NAMALWA (cell line): ENCODE measurements around the gene KDELR3.

Experiments used
- DNase-seq: peaks from one replicate; pipeline ENCODE4 v3.0.0-alpha.2; 2015; ENCODE audit warnings: low spot score

The KDELR3 gene

GRCh38 chr22:38484244-38484643, 16.3 kb downstream of the KDELR3 start:
- DNase-seq = no peak

GRCh38 chr22:38485783-38486182, 17.9 kb downstream of the KDELR3 start:
- no peak for DNase-seq

- DNase-seq = no peak
These were observed 20.1 kb downstream of the KDELR3 start for GRCh38 chr22:38487946-38488345.

- no peak for DNase-seq
These were observed 21.2 kb downstream of the KDELR3 start for GRCh38 chr22:38489142-38489541.

GRCh38 chr22:38489561-38490145, 21.8 kb downstream of the KDELR3 start:
- no peak for DNase-seq

GRCh38 chr22:38490475-38490874, 22.6 kb downstream of the KDELR3 start:
- DNase-seq = no peak

GRCh38 chr22:38490915-38491314, 23.0 kb downstream of the KDELR3 start:
- no peak for DNase-seq

- no peak for DNase-seq
These were observed 23.9 kb downstream of the KDELR3 start for GRCh38 chr22:38491707-38492348.

- no peak for DNase-seq
These were observed 26.6 kb downstream of the KDELR3 start for GRCh38 chr22:38494498-38494897.

GRCh38 chr22:38494939-38495338, 27.0 kb downstream of the KDELR3 start:
- DNase-seq = no peak

GRCh38 chr22:38497869-38498268, 30.0 kb downstream of the KDELR3 start:
- no peak for DNase-seq

GRCh38 chr22:38501797-38502672, 34.1 kb downstream of the KDELR3 start:
- no peak for DNase-seq

GRCh38 chr22:38503021-38503420, 35.1 kb downstream of the KDELR3 start:
- no peak for DNase-seq

GRCh38 chr22:38504731-38505540, 37.0 kb downstream of the KDELR3 start:
- DNase-seq = peak; percentile 72

- peak; percentile 67 for DNase-seq
These were observed 37.7 kb downstream of the KDELR3 start for GRCh38 chr22:38505541-38506117.

GRCh38 chr22:38506118-38506962, 38.4 kb downstream of the KDELR3 start, which contains the start of gene DDX17:
Gene DDX17, minus strand, starts transcription at chr22:38506311.
- DNase-seq = peak; percentile 99

GRCh38 chr22:38510416-38510970, 42.6 kb downstream of the KDELR3 start:
- no peak for DNase-seq

GRCh38 chr22:38513063-38513462, 45.2 kb downstream of the KDELR3 start:
- peak; percentile 75 for DNase-seq

- DNase-seq = no peak
These were observed 50.7 kb downstream of the KDELR3 start for GRCh38 chr22:38518620-38519019.

- no peak for DNase-seq
These were observed 51.8 kb downstream of the KDELR3 start for GRCh38 chr22:38519453-38520250.
